HEK293T (cell line): ENCODE results near the gene INSM1.

Source experiments
- CTCF ChIA-PET: fragments of 350-600 bp; formaldehyde crosslinking; extraction: SDS; loops from one replicate; lab custom pipeline; 2021; ENCODE audit warnings: antibody characterized with exemption, inconsistent platforms; lab: Yijun Ruan, JAX
- POLR2A ChIA-PET: fragments of 350-600 bp; formaldehyde crosslinking; extraction: SDS; loops from one replicate; lab custom pipeline; 2020; ENCODE audit warnings: antibody characterized with exemption, inconsistent platforms; lab: Yijun Ruan, JAX
- DNase-seq: peaks from one replicate; pipeline ENCODE4 v3.0.0; 2012; ENCODE audit warnings: mixed read lengths; ENCODE audit errors: extremely low spot score
- ARNT ChIP-seq: fragments of 450-650 bp; IDR thresholded peaks from 2 replicates; pipeline ENCODE4 v1.6.1; 2017; ENCODE audit warnings: mild to moderate bottlenecking
- BHLHE40 ChIP-seq: fragments of 450-650 bp; IDR thresholded peaks from 2 replicates; pipeline ENCODE4 v1.6.1; 2016; ENCODE audit warnings: mild to moderate bottlenecking, moderate library complexity, borderline replicate concordance
- CTBP1 ChIP-seq: fragments of 450-650 bp; IDR thresholded peaks from 2 replicates; pipeline ENCODE4 v1.6.1; 2016; ENCODE audit warnings: borderline replicate concordance
- ELF4 ChIP-seq: fragments of 450-650 bp; IDR thresholded peaks from 2 replicates; pipeline ENCODE4 v1.6.1; 2017; ENCODE audit warnings: antibody characterized with exemption
- FOXA1 ChIP-seq: fragments of 450-650 bp; IDR thresholded peaks from 2 replicates; pipeline ENCODE4 v1.6.1; 2016; ENCODE audit warnings: mild to moderate bottlenecking
- FOXK2 ChIP-seq: fragments of 450-650 bp; IDR thresholded peaks from 2 replicates; pipeline ENCODE4 v1.6.1; 2016; ENCODE audit warnings: mild to moderate bottlenecking
- FOXM1 ChIP-seq: fragments of 450-650 bp; IDR thresholded peaks from 2 replicates; pipeline ENCODE4 v1.6.1; 2017; ENCODE audit warnings: mild to moderate bottlenecking, borderline replicate concordance
- HDGF ChIP-seq: fragments of 450-650 bp; IDR thresholded peaks from 2 replicates; pipeline ENCODE4 v1.6.1; 2017; ENCODE audit warnings: antibody characterized with exemption, borderline replicate concordance
- L3MBTL2 ChIP-seq: fragments of 450-650 bp; conservative IDR thresholded peaks from 2 replicates; pipeline ENCODE4 v1.6.1; 2016; ENCODE audit warnings: mild to moderate bottlenecking
- LEF1 ChIP-seq: fragments of 450-650 bp; IDR thresholded peaks from 2 replicates; pipeline ENCODE4 v1.6.1; 2017; ENCODE audit warnings: mild to moderate bottlenecking, borderline replicate concordance
- NFRKB ChIP-seq: fragments of 450-650 bp; IDR thresholded peaks from 2 replicates; pipeline ENCODE4 v1.6.1; 2016; ENCODE audit warnings: mild to moderate bottlenecking, moderate library complexity
- SP1 ChIP-seq: fragments of 450-650 bp; IDR thresholded peaks from 2 replicates; pipeline ENCODE4 v1.6.1; 2017
- SUZ12 ChIP-seq: fragments of 450-650 bp; IDR thresholded peaks from 2 replicates; pipeline ENCODE4 v1.6.1; 2016; ENCODE audit warnings: mild to moderate bottlenecking
- TARDBP ChIP-seq: fragments of 450-650 bp; IDR thresholded peaks from 2 replicates; pipeline ENCODE4 v1.6.1; 2016
- ZNF384 ChIP-seq: fragments of 450-650 bp; IDR thresholded peaks from 2 replicates; pipeline ENCODE4 v1.6.1; 2016
- TF ChIP-seq, protein P1 (sequence below): fragments of 450-650 bp; IDR thresholded peaks from 2 replicates; pipeline ENCODE4 v1.6.1; 2016

The INSM1 gene

GRCh38 chr20:20410678-20411077, 42.8 kb downstream of the INSM1 start:
- ChIA-PET CTCF (no interaction called here), POLR2A (interaction anchor here (1.3 kb wide), 1 partner anchor 42 kb away, joined by 4 read pairs; the partner anchor contains the start of gene INSM1)
- peak; percentile 28 for DNase-seq
- TF ChIP-seq NFRKB, result no peak
- TF ChIP-seq SUZ12, result no peak
- TF ChIP-seq ZNF384, result no peak
- TF ChIP-seq ARNT, result no peak
- no peak for TF ChIP-seq SP1
- no peak for TF ChIP-seq ELF4
- no peak for TF ChIP-seq TARDBP
- TF ChIP-seq FOXK2, result no peak
- no peak for TF ChIP-seq CTBP1
- TF ChIP-seq FOXA1, result no peak
- no peak for TF ChIP-seq FOXM1

- TF ChIP-seq ELF4, result no peak
- TF ChIP-seq ZNF384, result no peak
- no peak for TF ChIP-seq BHLHE40
- ChIA-PET POLR2A (interaction anchor here (1.3 kb wide), 1 partner anchor 43 kb away, joined by 4 read pairs; the partner anchor contains the start of gene INSM1), CTCF (no interaction called here)
- no peak for DNase-seq
Observed at GRCh38 chr20:20411402-20411801, 43.5 kb downstream of the INSM1 start.

DNA sequence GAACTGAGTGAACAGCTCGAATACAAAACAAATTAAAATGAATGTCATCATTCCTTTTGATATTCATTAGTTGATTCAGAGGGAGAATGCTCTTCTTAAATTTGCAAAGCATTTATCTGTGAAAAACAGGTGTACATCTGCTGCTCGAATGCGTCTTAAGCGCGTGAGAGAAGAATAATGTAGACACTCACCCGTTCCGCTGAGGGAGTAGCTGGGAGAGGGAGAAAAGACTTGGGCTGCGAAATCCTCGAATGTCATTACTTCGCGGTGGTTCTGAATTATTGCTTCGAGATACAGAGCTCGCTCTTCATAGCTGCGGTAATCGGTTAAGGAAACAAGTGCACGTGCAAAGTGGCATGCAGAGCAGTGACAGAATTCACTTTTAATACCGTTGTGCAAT, 43.9 kb downstream of the INSM1 start:
- POLR2A ChIA-PET, result no interaction called here
- TF ChIP-seq SP1 (no peak), FOXA1 (no peak), CTBP1 (no peak), NFRKB (no peak), BHLHE40 (no peak), ZNF384 (no peak), ARNT (no peak), ELF4 (no peak), FOXK2 (no peak)

DNA sequence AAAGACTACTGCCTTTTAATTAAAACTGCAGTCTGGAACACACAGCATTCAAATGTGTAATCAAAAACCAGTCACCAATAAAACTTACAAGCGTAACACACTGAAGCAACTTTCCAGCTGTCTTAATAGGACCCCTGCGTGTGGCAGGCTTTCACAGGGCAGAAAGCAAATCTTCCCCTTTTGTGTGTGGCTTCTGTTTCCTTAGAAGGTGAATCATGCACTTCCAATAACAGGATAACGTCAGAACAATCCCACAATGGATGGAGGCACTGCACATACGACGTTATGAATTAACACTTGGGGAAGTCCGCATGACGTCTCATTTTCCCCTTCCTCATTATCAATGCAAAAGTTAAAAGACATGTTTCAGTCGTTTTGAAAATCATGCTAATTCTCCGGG, 44.8 kb downstream of the INSM1 start:
- TF ChIP-seq TARDBP (no peak), CTBP1 (no peak), LEF1 (no peak), FOXA1 (no peak), FOXM1 (no peak), L3MBTL2 (no peak), ZNF384 (no peak), HDGF (no peak), FOXK2 (no peak), SP1 (no peak), ARNT (no peak), ELF4 (no peak), SUZ12 (no peak), NFRKB (no peak), BHLHE40 (no peak)
- TF ChIP-seq, protein P1, sequence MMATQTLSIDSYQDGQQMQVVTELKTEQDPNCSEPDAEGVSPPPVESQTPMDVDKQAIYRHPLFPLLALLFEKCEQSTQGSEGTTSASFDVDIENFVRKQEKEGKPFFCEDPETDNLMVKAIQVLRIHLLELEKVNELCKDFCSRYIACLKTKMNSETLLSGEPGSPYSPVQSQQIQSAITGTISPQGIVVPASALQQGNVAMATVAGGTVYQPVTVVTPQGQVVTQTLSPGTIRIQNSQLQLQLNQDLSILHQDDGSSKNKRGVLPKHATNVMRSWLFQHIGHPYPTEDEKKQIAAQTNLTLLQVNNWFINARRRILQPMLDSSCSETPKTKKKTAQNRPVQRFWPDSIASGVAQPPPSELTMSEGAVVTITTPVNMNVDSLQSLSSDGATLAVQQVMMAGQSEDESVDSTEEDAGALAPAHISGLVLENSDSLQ, result no peak
- ChIA-PET POLR2A (no interaction called here), CTCF (interaction anchor here (0.7 kb wide), 1 partner anchor 326 kb away, joined by 3 read pairs; no protein-coding TSS in a partner anchor)
- DNase-seq, result peak; percentile 13

More for the DNA sequence above, 43.9 kb downstream of the INSM1 start:
- no peak for DNase-seq
- CTCF ChIA-PET, result no interaction called here

GRCh38 chr20:20413810-20414281, 45.9 kb downstream of the INSM1 start:
- ChIA-PET POLR2A (no interaction called here), CTCF (no interaction called here)
- TF ChIP-seq TARDBP (no peak), L3MBTL2 (no peak; the same call in 1 of the 2 replicates), CTBP1 (no peak), ELF4 (no peak), LEF1 (no peak), SP1 (no peak), SUZ12 (no peak), BHLHE40 (no peak), NFRKB (no peak), ZNF384 (no peak), FOXA1 (no peak), FOXK2 (no peak), ARNT (no peak), FOXM1 (no peak), HDGF (no peak)
- TF ChIP-seq, protein P1, result no peak
- no peak for DNase-seq

DNA sequence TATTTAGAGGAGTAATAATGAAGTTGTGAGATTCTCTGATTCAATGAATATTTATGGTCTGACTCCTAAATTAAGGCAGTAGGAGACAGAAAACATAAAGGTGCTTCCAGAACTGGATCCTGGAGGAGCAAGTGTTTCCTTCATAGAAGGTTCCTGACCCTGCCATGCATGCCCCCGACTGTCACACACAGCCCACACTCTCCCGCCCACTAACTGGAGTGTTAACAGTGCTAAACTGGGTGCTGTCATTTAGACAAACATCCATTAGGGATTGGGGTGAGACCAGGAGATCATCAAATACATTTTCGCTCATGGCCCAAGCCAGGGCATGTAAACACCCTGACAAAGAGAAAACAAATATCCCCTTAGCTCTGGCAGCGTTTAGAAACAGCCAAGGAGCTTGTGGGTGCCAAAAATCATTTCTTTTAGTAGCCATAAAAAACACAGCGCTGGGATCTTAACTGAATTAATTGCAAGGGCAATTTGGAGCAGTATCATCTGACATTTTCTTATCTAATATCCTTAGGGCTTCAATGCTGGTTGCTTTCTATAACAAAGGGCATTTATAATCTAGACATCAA, 46.8 kb downstream of the INSM1 start:
- TF ChIP-seq ELF4, result no peak
- TF ChIP-seq HDGF, result no peak
- POLR2A ChIA-PET, result no interaction called here
- DNase-seq, result no peak
- CTCF ChIA-PET, result no interaction called here

DNA sequence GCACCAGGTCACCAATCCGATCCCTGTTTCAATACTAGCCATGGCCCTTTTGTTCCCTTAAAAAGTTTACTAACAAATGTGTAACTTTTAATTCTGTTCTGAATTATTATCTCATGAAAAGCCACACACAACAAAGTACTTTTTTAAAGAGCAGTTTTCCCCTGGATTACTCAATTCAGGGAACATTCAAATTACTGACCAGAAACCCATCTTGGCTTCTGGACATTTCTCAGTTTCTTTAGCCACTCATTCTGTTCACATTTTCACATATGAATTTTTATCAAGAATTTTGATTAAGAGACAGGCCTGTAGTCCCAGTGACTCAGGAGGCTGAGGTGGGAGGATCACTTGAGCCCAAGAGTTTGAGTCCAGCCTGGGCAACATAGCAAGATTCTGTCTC, 47.4 kb downstream of the INSM1 start:
- DNase-seq, result no peak
- ChIA-PET POLR2A (no interaction called here), CTCF (no interaction called here)
- TF ChIP-seq CTBP1 (no peak), SUZ12 (no peak)
